GM21619 (cell line): ENCODE data around the gene KRTAP10-6.
"Not testable (repeated sequence)": the region's sequence is repeated elsewhere in the genome, so short reads cannot be mapped to it uniquely, and the experiment has no call there.

Experiments used
- ATAC-seq: cut with Tn5 transposase; IDR thresholded peaks from one replicate; pipeline ENCODE4 v1.9.1; 2021; ENCODE audit not compliant: unreplicated experiment

KRTAP10-6 gene

GRCh38 chr21:44564099-44564498 lies 28.2 kb downstream of the KRTAP10-6 start:
- ATAC-seq = no peak

- ATAC-seq = no peak
Measured at GRCh38 chr21:44558695-44559094, 33.6 kb downstream of the KRTAP10-6 start, which contains the start of gene KRTAP10-3. Gene KRTAP10-3, minus strand, starts transcription at chr21:44558795. Its CDS starts 80 bp downstream, at chr21:44558715.

- ATAC-seq = not testable (repeated sequence)
Measured at GRCh38 chr21:44558329-44558675, 34.0 kb downstream of the KRTAP10-6 start.

GRCh38 chr21:44557491-44558328 lies 34.6 kb downstream of the KRTAP10-6 start:
- ATAC-seq = no peak

- no peak for ATAC-seq
Measured at GRCh38 chr21:44556879-44557278, 35.4 kb downstream of the KRTAP10-6 start.

GRCh38 chr21:44555200-44555875 lies 37.0 kb downstream of the KRTAP10-6 start:
- no peak for ATAC-seq

- no peak for ATAC-seq
Measured at GRCh38 chr21:44552681-44553080, 39.6 kb downstream of the KRTAP10-6 start.

- no peak for ATAC-seq
Measured at GRCh38 chr21:44552136-44552535, 40.2 kb downstream of the KRTAP10-6 start.

GRCh38 chr21:44551340-44551961 lies 40.9 kb downstream of the KRTAP10-6 start, which contains the start of gene KRTAP10-2:
Gene KRTAP10-2, minus strand, starts transcription at chr21:44551505. Its CDS starts 47 bp downstream, at chr21:44551458.
- no peak for ATAC-seq

- ATAC-seq = no peak
Measured at GRCh38 chr21:44550807-44551206, 41.5 kb downstream of the KRTAP10-6 start.

- not testable (repeated sequence) for ATAC-seq
Measured at GRCh38 chr21:44550285-44550684, 42.0 kb downstream of the KRTAP10-6 start.

- no peak for ATAC-seq
Measured at GRCh38 chr21:44549525-44550211, 42.6 kb downstream of the KRTAP10-6 start.

- no peak for ATAC-seq
Measured at GRCh38 chr21:44548922-44549321, 43.4 kb downstream of the KRTAP10-6 start.

- ATAC-seq = no peak
Measured at GRCh38 chr21:44548381-44548780, 43.9 kb downstream of the KRTAP10-6 start.

- no peak for ATAC-seq
Measured at GRCh38 chr21:44547656-44548331, 44.5 kb downstream of the KRTAP10-6 start.

GRCh38 chr21:44544566-44544965 lies 47.7 kb downstream of the KRTAP10-6 start:
- no peak for ATAC-seq

- no peak for ATAC-seq
Measured at GRCh38 chr21:44542716-44543115, 49.6 kb downstream of the KRTAP10-6 start.
